ENCODE measurements around the gene MED25. TPM values are rescaled to one million over a fixed set of nuclear protein-coding genes. Genes with fewer than 3 reads are reported as not detected.

MED25 gene
- total and polyA plus RNA-seq, 2 of the 4 experiments (the other 2 are of a cell fraction), result 4.7 to 38.5 TPM

- Histone ChIP-seq H4K91ac (ENCODE audit: insufficient read depth, low read depth, low read length) (no peak overlapping the region), H4K20me1 (ENCODE audit: insufficient read depth, low read length) (no peaks in the 10 kb centered on the region; the same call in 1 of the 2 replicates), H3K9ac (ENCODE audit: low read depth, low read length) (no peak overlapping the region), H3K56ac (ENCODE audit: extremely low read depth, insufficient read depth, low read length) (no peak overlapping the region), H2BK15ac (ENCODE audit: low read depth, low read length) (no peak overlapping the region), H2BK120ac (ENCODE audit: low read depth, low read length) (no peak overlapping the region), H4K8ac (ENCODE audit: low read depth in 2 of 2, low read length in 2 of 2) (no peak overlapping the region), H2BK5ac (ENCODE audit: low read depth, low read length, poor library complexity, severe bottlenecking) (no peak overlapping the region), H3K18ac (ENCODE audit: low read depth, low read length) (no peak overlapping the region), H2BK20ac (ENCODE audit: low read depth, low read length) (no peak overlapping the region), H2AK9ac (replicated peaks; ENCODE audit: low read depth, low read length, poor library complexity) (no peak overlapping the region), H3K14ac (replicated peaks; ENCODE audit: low read depth, low read length) (no peak overlapping the region), H2AK5ac (ENCODE audit: low read depth, low read length) (no peak overlapping the region; the same call in 1 of the 2 replicates), H4K5ac (ENCODE audit: low read depth, low read length) (no peak overlapping the region), H3K9me3 (ENCODE audit: control insufficient read depth, insufficient read depth, low read length) (no peaks in the 10 kb centered on the region), H3K4me3 (ENCODE audit: insufficient read depth, low read depth, low read length) (no peak overlapping the region), H3K27ac (ENCODE audit: insufficient read depth, low read length) (no peak overlapping the region), H3K27me3 (ENCODE audit: control insufficient read depth, insufficient read depth, low read length) (no peaks in the 10 kb centered on the region), H3K4me2 (ENCODE audit: low read depth, low read length) (no peak overlapping the region), H3K9me1 (ENCODE audit: insufficient read depth, low read length) (peaks cover 9% of the 10 kb centered on the region), H3K79me1 (ENCODE audit: low read depth in 1 of 2, low read length in 2 of 2) (peaks cover 1 to 26% of the 10 kb centered on the region in 2 experiments; a peak in 2 of 4 replicates), H2AFZ (replicated peaks; ENCODE audit: low read length, poor library complexity) (no peak overlapping the region), H3K4me1 (ENCODE audit: control insufficient read depth, insufficient read depth, low read length) (peaks cover 5% of the 10 kb centered on the region), H3K4ac (ENCODE audit: low read depth, low read length) (no peak overlapping the region), H3K36me3 (ENCODE audit: control insufficient read depth, insufficient read depth, low read length) (peaks cover 31% of the 10 kb centered on the region), H3K23ac (ENCODE audit: low read depth, low read length) (no peak overlapping the region)
- DNase-seq (no peak), ATAC-seq (ENCODE audit: low read depth) (no peak)
- in situ Hi-C loops (cut with MboI; ENCODE audit: low sequenced_read_pairs) (no loop called here), dilution Hi-C loops (cut with HindIII; ENCODE audit: low sequenced_read_pairs, unreplicated experiment) (no loop called here), intact Hi-C loops (cut with micrococcal nuclease) (no loop called here)
- 86% methylated on average over 10 of the region's 18 CpGs; no CpG with 5 or more reads in 1 of the 2 experiments for WGBS, 2 experiments (ENCODE audit: extremely low coverage in 2 of 2, insufficient read length in 1 of 2)
- POLR2A ChIA-PET (ENCODE audit: unreplicated experiment), result no interaction called here
- CTCF ChIA-PET, result no interaction called here
- BruUV-seq (replicated peaks), result no TSS peak
- TF ChIP-seq MAZ (IDR thresholded peaks at IDR 0.05; ENCODE audit: borderline replicate concordance, low read depth, low read length), result no peak
- no peak for TF ChIP-seq NFE2L2 (IDR thresholded peaks at IDR 0.05; ENCODE audit: low read depth, low read length)
- TF ChIP-seq RCOR1 (IDR thresholded peaks at IDR 0.05; ENCODE audit: insufficient replicate concordance, low read length), result no peak
- TF ChIP-seq, protein P1, sequence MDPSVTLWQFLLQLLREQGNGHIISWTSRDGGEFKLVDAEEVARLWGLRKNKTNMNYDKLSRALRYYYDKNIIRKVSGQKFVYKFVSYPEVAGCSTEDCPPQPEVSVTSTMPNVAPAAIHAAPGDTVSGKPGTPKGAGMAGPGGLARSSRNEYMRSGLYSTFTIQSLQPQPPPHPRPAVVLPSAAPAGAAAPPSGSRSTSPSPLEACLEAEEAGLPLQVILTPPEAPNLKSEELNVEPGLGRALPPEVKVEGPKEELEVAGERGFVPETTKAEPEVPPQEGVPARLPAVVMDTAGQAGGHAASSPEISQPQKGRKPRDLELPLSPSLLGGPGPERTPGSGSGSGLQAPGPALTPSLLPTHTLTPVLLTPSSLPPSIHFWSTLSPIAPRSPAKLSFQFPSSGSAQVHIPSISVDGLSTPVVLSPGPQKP (IDR thresholded peaks at IDR 0.05; ENCODE audit: borderline replicate concordance, low read depth, low read length), result no peak
- TF ChIP-seq CEBPB (IDR thresholded peaks at IDR 0.05; ENCODE audit: low read depth, low read length), result no peak
- no peak for TF ChIP-seq BHLHE40 (IDR thresholded peaks at IDR 0.05; ENCODE audit: low read depth, low read length)
- TF ChIP-seq FOS (IDR thresholded peaks at IDR 0.05; ENCODE audit: low read depth, low read length), result no peak
- no peak for TF ChIP-seq CHD1 (IDR thresholded peaks at IDR 0.05; ENCODE audit: low read depth, low read length)
- no peak for TF ChIP-seq RFX5 (IDR thresholded peaks at IDR 0.05; ENCODE audit: low read depth, low read length)
- TF ChIP-seq RAD21 (IDR thresholded peaks at IDR 0.05; ENCODE audit: low read length), result no peak
- no peak for TF ChIP-seq POLR2A (IDR thresholded peaks at IDR 0.05; ENCODE audit: low read depth, low read length)
- no peak for TF ChIP-seq SMC3 (IDR thresholded peaks at IDR 0.05; ENCODE audit: low read depth, low read length)
- no peak for TF ChIP-seq MAFK (IDR thresholded peaks at IDR 0.05; ENCODE audit: low read depth, low read length)
- TF ChIP-seq, protein P2, sequence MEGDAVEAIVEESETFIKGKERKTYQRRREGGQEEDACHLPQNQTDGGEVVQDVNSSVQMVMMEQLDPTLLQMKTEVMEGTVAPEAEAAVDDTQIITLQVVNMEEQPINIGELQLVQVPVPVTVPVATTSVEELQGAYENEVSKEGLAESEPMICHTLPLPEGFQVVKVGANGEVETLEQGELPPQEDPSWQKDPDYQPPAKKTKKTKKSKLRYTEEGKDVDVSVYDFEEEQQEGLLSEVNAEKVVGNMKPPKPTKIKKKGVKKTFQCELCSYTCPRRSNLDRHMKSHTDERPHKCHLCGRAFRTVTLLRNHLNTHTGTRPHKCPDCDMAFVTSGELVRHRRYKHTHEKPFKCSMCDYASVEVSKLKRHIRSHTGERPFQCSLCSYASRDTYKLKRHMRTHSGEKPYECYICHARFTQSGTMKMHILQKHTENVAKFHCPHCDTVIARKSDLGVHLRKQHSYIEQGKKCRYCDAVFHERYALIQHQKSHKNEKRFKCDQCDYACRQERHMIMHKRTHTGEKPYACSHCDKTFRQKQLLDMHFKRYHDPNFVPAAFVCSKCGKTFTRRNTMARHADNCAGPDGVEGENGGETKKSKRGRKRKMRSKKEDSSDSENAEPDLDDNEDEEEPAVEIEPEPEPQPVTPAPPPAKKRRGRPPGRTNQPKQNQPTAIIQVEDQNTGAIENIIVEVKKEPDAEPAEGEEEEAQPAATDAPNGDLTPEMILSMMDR (conservative IDR thresholded peaks at IDR 0.05; ENCODE audit: low read depth, low read length), result no peak
- no peak for TF ChIP-seq MXI1 (IDR thresholded peaks at IDR 0.05; ENCODE audit: borderline replicate concordance, low read depth, low read length)
Measured at GRCh38 chr19:49807058-49807903, 10.8 kb upstream of the MED25 start.

All from IMR-90 (cell line).